Small intestine (tissue), 16 donors: Measurements from ENCODE around the gene GALNT7. TPM values are rescaled to one million over a fixed set of nuclear protein-coding genes. Genes with fewer than 3 reads are reported as not detected.
"Not testable (repeated sequence)": the region's sequence is repeated elsewhere in the genome, so short reads cannot be mapped to it uniquely, and the experiment has no call there.

Experiments
- DNase-seq, 2 donors: peaks; one replicate each; pipeline versions ENCODE4 v3.0.0 to v3.0.0-alpha.2; 2013
- FAIRE-seq: peaks from 2 replicates; lab custom pipeline; 2012; peaks lifted over from hg19 to GRCh38; lab: Jason Lieb, UNC
- H3K27ac ChIP-seq, 3 donors: one replicate each; pipeline ENCODE4 v1.5.1; 2013; ENCODE audit warnings: low read length in 2 of 3, mild to moderate bottlenecking in 2 of 3, control low read depth in 1 of 3, inconsistent platforms in 1 of 3, low read depth in 1 of 3, moderate library complexity in 1 of 3
- H3K27me3 ChIP-seq, 3 donors: one replicate each; pipeline ENCODE4 v1.6.1; 2013; ENCODE audit warnings: low read length in 3 of 3, inconsistent platforms in 1 of 3; ENCODE audit not compliant: control insufficient read depth in 3 of 3, insufficient read depth in 3 of 3
- H3K36me3 ChIP-seq, 3 donors: one replicate each; pipeline ENCODE4 v1.6.1; 2013; ENCODE audit warnings: low read length in 3 of 3, inconsistent platforms in 1 of 3, low read depth in 1 of 3, mild to moderate bottlenecking in 1 of 3, moderate library complexity in 1 of 3; ENCODE audit not compliant: control insufficient read depth in 3 of 3, insufficient read depth in 2 of 3
- H3K4me1 ChIP-seq, 3 donors: one replicate each; pipeline ENCODE4 v1.6.1; 2013; ENCODE audit warnings: low read length in 2 of 3, inconsistent platforms in 1 of 3, low read depth in 1 of 3, mild to moderate bottlenecking in 1 of 3, moderate library complexity in 1 of 3; ENCODE audit not compliant: control insufficient read depth in 3 of 3, insufficient read depth in 2 of 3
- H3K4me3 ChIP-seq, 3 donors: one replicate each; pipeline ENCODE4 v1.5.1; 2013; ENCODE audit warnings: low read length in 3 of 3, control low read depth in 1 of 3, inconsistent platforms in 1 of 3, low read depth in 1 of 3, mild to moderate bottlenecking in 1 of 3, moderate library complexity in 1 of 3
- H3K9me3 ChIP-seq, 2 donors: one replicate each; pipeline ENCODE4 v1.6.1; 2013; ENCODE audit warnings: low read depth in 1 of 2, low read length in 1 of 2; ENCODE audit not compliant: control insufficient read depth in 2 of 2, insufficient read depth in 1 of 2
- WGBS, 3 donors: extraction: QIAGEN DNeasy Blood & Tissue Kit; methylation state at CpG; one replicate each; pipeline ENCODE4 v1.1.7; 2013; 5-methylcytosine and 5-hydroxymethylcytosine counted together
- long read RNA-seq, 10 donors: transcript quantifications; one replicate each; lab custom pipeline, GENCODE V29; 2026
- polyA plus RNA-seq, 4 donors: library from polyadenylated mRNA; stranded (reverse) in 3 of 4; unstranded in 1 of 4; fragments of 200-250 nt in 3 of 4; fragments of 120-200 nt in 1 of 4; gene quantifications; one replicate each; pipeline versions ENCODE4 v1.2.1 to v1.2.3, GENCODE V29; 2013
- donor health status: healthy with polysubstance abuse.
- donor health status: control.
- donor health status: control.
- donor health status: Bipolar disorder and iron deficiency.
- donor health status: healthy.

The GALNT7 gene, protein sequence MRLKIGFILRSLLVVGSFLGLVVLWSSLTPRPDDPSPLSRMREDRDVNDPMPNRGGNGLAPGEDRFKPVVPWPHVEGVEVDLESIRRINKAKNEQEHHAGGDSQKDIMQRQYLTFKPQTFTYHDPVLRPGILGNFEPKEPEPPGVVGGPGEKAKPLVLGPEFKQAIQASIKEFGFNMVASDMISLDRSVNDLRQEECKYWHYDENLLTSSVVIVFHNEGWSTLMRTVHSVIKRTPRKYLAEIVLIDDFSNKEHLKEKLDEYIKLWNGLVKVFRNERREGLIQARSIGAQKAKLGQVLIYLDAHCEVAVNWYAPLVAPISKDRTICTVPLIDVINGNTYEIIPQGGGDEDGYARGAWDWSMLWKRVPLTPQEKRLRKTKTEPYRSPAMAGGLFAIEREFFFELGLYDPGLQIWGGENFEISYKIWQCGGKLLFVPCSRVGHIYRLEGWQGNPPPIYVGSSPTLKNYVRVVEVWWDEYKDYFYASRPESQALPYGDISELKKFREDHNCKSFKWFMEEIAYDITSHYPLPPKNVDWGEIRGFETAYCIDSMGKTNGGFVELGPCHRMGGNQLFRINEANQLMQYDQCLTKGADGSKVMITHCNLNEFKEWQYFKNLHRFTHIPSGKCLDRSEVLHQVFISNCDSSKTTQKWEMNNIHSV
- polyA plus RNA-seq, result 10 to 100 TPM in 3 of 4 donors, 1 to 10 TPM in 1; 10.0 to 58.4 (median 19.5) TPM
- long read RNA-seq, donor 1, full-length matches to known transcripts, result 11 of 939 reads
- long read RNA-seq, donor 1, partial matches to known transcripts, result 921 of 939 reads
- long read RNA-seq, donor 1, other reads (novel, unspliced or antisense), result 7 of 939 reads
- long read RNA-seq, donor 2, full-length matches to known transcripts, result 2 of 2 reads
- long read RNA-seq, donor 2, partial matches to known transcripts, result 0 of 2 reads
- long read RNA-seq, donor 2, other reads (novel, unspliced or antisense), result 0 of 2 reads
- long read RNA-seq, donor 3, partial matches to known transcripts, result 15 of 16 reads
- long read RNA-seq, donor 3, other reads (novel, unspliced or antisense), result 0 of 16 reads
- long read RNA-seq, donor 4, result 0 reads
- long read RNA-seq, donor 5, partial matches to known transcripts, result 8 of 8 reads
- long read RNA-seq, donor 5, other reads (novel, unspliced or antisense), result 0 of 8 reads
- long read RNA-seq, donor 6, full-length matches to known transcripts, result 5 of 10 reads
- long read RNA-seq, donor 6, partial matches to known transcripts, result 5 of 10 reads
- long read RNA-seq, donor 6, other reads (novel, unspliced or antisense), result 0 of 10 reads
- long read RNA-seq, donor 7, full-length matches to known transcripts, result 3 of 3 reads
- long read RNA-seq, donor 7, partial matches to known transcripts, result 0 of 3 reads
- long read RNA-seq, donor 7, other reads (novel, unspliced or antisense), result 0 of 3 reads
- long read RNA-seq, donor 8, result 0 reads
- long read RNA-seq, donor 9, full-length matches to known transcripts, result 2 of 2 reads
- long read RNA-seq, donor 9, partial matches to known transcripts, result 0 of 2 reads
- long read RNA-seq, donor 9, other reads (novel, unspliced or antisense), result 0 of 2 reads
- long read RNA-seq, donor 10, full-length matches to known transcripts, result 10 of 33 reads
- long read RNA-seq, donor 10, partial matches to known transcripts, result 23 of 33 reads
- long read RNA-seq, donor 10, other reads (novel, unspliced or antisense), result 0 of 33 reads

- Histone ChIP-seq H3K27ac (peak within 1 kb of the TSS; percentile 84 to 93 (median 89)), H3K36me3 (no peaks in the 10 kb centered on the region), H3K9me3 (no peaks in the 10 kb centered on the region), H3K4me1 (peaks cover 3 to 10% (median 5%) of the 10 kb centered on the region in 3 donors), H3K4me3 (peak within 1 kb of the TSS; percentile 67 to 98 (median 91)), H3K27me3 (no peaks in the 10 kb centered on the region)
- FAIRE-seq (no peak), DNase-seq (peak; percentile 82 to 91)
- 0% methylated on average over 36 to 64 of the region's 64 CpGs for WGBS, 3 donors
These were observed at the start of gene GALNT7 for GRCh38 chr4:173168396-173169177. GALNT7 (plus strand) TSS chr4:173168811; CDS start chr4:173168836, 25 bp downstream.

DNA sequence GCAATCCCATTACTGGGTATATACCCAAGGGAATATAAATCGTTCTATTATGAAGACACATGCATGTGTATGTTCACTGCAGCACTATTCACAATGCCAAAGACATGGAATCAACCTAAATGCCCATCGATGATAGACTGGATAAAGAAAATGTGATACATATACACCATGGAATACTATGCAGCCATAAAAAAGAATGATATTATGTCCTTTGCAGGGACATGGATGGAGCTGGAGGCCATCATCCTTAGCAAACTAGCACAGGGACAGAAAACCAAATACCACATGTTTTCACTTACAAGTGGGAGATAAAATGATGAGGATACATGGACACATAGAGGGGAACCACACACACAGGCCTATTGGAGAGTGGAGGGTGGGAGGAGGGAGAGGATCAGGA lies 49.8 kb upstream of the GALNT7 start:
- not testable (repeated sequence) for H3K27ac ChIP-seq, H3K36me3 ChIP-seq, FAIRE-seq, H3K27me3 ChIP-seq, H3K4me3 ChIP-seq, H3K4me1 ChIP-seq, DNase-seq, H3K9me3 ChIP-seq
- WGBS, 3 donors, result 84 to 98% (median 92%) methylated on average over 2 of the region's 2 CpGs

GRCh38 chr4:173119818-173120217 lies 48.8 kb upstream of the GALNT7 start:
- no peak for FAIRE-seq
- Histone ChIP-seq H3K27ac (no peak overlapping the region), H3K27me3 (no peaks in the 10 kb centered on the region), H3K36me3 (no peaks in the 10 kb centered on the region), H3K9me3 (no peaks in the 10 kb centered on the region), H3K4me1 (peaks cover 0 to 6% (median 0%) of the 10 kb centered on the region in 3 donors), H3K4me3 (no peak overlapping the region)
- peak in 1 of 2 donors; percentile 10 for DNase-seq
- 66 to 75% (median 74%) methylated on average over 3 of the region's 3 CpGs for WGBS, 3 donors

- H3K36me3 ChIP-seq, result no peaks in the 10 kb centered on the region
- DNase-seq, result peak; percentile 50 to 69
- FAIRE-seq, result no peak
- H3K4me1 ChIP-seq, result peaks cover 0 to 6% (median 0%) of the 10 kb centered on the region in 3 donors
- H3K4me3 ChIP-seq, result no peak overlapping the region
- WGBS, 3 donors, result 5 to 11% (median 6%) methylated on average over 3 of the region's 3 CpGs
- no peak overlapping the region for H3K27ac ChIP-seq
- H3K9me3 ChIP-seq, result no peaks in the 10 kb centered on the region
- H3K27me3 ChIP-seq, result no peaks in the 10 kb centered on the region
These were observed 47.5 kb upstream of the GALNT7 start for GRCh38 chr4:173121076-173121561.

DNA sequence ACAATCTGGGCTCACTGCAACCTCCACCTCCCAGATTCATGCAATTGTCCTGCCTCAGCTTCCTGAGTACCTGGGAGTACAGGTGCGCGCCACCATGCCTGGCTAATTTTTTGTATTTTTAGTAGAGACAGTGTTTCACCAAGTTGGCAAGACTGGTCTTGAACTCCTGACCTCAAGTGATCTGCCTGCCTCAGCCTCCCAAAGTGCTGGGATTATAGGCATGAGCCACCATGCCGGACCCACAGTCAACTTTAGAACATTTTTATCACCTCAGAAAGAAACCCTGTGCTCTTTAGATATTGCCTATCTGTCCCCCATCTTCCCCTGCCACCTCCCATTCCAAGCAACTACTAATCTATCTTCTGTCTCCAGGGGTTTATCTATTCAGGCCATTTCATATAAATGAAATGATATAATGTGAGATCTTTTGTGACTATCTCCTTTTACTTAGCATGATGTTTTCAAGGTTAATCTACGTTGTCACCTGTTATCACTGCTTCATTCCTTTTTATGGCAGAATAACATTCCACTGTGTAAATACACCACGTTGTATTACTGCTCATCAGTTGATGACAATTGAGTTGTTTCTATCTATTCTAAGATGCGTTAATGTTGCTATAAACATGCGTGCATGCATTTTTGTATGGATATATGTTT lies 44.3 kb upstream of the GALNT7 start:
- Histone ChIP-seq H3K27me3 (no peaks in the 10 kb centered on the region), H3K4me1 (peaks cover 0 to 6% (median 0%) of the 10 kb centered on the region in 3 donors), H3K9me3 (no peaks in the 10 kb centered on the region), H3K36me3 (no peaks in the 10 kb centered on the region), H3K4me3 (no peak overlapping the region), H3K27ac (no peak overlapping the region)
- 78 to 87% (median 80%) methylated on average over 7 of the region's 7 CpGs for WGBS, 3 donors
- DNase-seq, result no peak
- no peak for FAIRE-seq

- Histone ChIP-seq H3K9me3 (no peaks in the 10 kb centered on the region), H3K36me3 (no peaks in the 10 kb centered on the region), H3K4me3 (no peak overlapping the region), H3K4me1 (peaks cover 0 to 6% (median 0%) of the 10 kb centered on the region in 3 donors), H3K27me3 (no peaks in the 10 kb centered on the region), H3K27ac (no peak overlapping the region)
- FAIRE-seq, result no peak
- 82 to 94% (median 86%) methylated on average over 4 of the region's 4 CpGs for WGBS, 3 donors
- no peak for DNase-seq
These were observed 43.3 kb upstream of the GALNT7 start for GRCh38 chr4:173125216-173125812.
